Measurements from ENCODE around the gene LRIT2. TPM values are rescaled to one million over a fixed set of nuclear protein-coding genes. Genes with fewer than 3 reads are reported as not detected.
"Not testable (repeated sequence)": the region's sequence is repeated elsewhere in the genome, so short reads cannot be mapped to it uniquely, and the experiment has no call there.

The LRIT2 gene
- polyA plus RNA-seq, 1 experiment: not detected

DNA sequence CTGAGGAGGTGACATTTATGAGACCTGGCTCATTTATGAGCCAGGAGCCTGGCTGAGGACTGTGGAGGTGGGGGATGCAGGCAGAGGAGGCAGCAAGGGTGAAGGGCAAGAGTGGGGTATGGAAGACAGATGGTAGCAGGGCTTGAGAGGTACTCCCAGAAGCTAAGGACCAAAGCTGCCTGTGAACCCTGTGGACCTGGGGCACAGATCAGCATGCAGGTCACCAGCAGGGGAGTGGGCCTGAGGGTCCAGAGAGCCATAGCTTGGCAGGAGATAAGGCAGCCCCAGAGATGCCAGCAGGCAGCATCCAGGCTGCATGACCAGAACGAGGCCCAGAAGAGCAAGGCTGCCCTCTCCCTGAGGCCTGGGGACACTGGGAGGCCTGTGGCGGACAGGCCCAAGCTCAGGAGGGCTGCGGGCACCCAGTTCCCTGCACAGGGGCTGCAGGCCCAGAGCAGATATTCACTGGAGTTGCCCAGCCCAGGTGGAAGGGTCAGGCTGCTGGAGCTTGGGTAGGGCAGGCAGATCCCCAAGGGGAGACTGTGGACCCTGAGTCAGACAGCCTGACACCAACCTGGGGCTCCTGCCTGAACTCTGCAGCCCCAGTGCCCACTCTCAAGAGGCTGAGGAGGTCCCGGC is 48.4 kb downstream of the LRIT2 start:
- ChIA-PET POLR2A (no interaction called here), CTCF (no interaction called here)
- no peaks in the 10 kb centered on the region for H3K27me3 ChIP-seq (ENCODE audit: control insufficient read depth, insufficient read depth, low read length)
- no peak for DNase-seq (ENCODE audit: low read depth, low spot score)
- TF ChIP-seq, protein P1, sequence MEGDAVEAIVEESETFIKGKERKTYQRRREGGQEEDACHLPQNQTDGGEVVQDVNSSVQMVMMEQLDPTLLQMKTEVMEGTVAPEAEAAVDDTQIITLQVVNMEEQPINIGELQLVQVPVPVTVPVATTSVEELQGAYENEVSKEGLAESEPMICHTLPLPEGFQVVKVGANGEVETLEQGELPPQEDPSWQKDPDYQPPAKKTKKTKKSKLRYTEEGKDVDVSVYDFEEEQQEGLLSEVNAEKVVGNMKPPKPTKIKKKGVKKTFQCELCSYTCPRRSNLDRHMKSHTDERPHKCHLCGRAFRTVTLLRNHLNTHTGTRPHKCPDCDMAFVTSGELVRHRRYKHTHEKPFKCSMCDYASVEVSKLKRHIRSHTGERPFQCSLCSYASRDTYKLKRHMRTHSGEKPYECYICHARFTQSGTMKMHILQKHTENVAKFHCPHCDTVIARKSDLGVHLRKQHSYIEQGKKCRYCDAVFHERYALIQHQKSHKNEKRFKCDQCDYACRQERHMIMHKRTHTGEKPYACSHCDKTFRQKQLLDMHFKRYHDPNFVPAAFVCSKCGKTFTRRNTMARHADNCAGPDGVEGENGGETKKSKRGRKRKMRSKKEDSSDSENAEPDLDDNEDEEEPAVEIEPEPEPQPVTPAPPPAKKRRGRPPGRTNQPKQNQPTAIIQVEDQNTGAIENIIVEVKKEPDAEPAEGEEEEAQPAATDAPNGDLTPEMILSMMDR (IDR thresholded peaks at IDR 0.05; ENCODE audit: low read depth, low read length): no peak
- no peak overlapping the region for H3K4me3 ChIP-seq (ENCODE audit: low read depth, low read length)
- H3K27ac ChIP-seq (ENCODE audit: low read depth, low read length): no peak overlapping the region
- no peaks in the 10 kb centered on the region; the same call in 1 of the 2 replicates for H3K9me3 ChIP-seq (ENCODE audit: control insufficient read depth, insufficient read depth, low read length)

DNA sequence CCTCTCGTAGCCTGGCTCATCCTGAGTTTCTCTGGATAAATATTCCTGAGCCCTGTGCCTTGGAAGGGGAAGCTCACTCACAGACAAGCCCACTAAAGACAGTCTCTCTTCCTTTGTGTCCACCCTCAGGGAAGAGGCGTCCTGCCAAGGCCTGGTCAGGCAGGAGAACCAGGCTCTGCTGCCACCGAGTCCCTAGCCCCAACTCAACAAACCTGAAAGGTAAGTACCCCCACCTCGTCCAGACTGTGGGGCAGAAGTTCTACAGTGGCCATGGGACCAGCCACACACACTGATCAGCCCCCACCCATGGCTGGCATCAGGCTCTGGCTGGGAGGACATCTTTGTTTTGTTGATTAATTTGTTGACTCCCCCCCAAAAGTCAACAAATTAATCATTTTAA is 49.0 kb downstream of the LRIT2 start:
- ChIA-PET CTCF (no interaction called here), POLR2A (no interaction called here)
- DNase-seq (ENCODE audit: low read depth, low spot score): no peak
- H3K27me3 ChIP-seq (ENCODE audit: control insufficient read depth, insufficient read depth, low read length): no peaks in the 10 kb centered on the region
- TF ChIP-seq, protein P1 (IDR thresholded peaks at IDR 0.05; ENCODE audit: low read depth, low read length): no peak
- H3K9me3 ChIP-seq (ENCODE audit: control insufficient read depth, insufficient read depth, low read length): no peaks in the 10 kb centered on the region; the same call in 1 of the 2 replicates
- H3K4me3 ChIP-seq (ENCODE audit: low read depth, low read length): no peak overlapping the region
- H3K27ac ChIP-seq (ENCODE audit: low read depth, low read length): no peak overlapping the region

DNA sequence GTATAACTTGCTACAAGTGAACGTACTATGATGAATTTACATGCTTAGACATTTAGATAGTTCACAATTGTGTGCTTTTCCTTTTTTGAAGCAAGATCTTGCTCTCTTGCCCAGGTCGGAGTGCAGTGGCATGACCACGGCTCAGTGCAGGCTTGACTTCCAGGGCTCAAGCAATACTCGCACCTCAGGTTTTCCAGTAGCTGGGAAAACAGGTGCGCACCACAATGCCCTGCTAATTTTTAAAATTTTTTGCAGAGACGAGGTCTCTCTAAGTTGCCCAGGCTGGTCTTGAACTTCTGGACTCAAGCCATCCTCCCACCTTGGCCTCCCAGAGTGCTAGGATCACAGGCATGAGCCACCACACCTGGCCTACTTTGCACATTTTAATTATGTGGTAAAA is 49.9 kb downstream of the LRIT2 start:
- no peaks in the 10 kb centered on the region for H3K27me3 ChIP-seq (ENCODE audit: control insufficient read depth, insufficient read depth, low read length)
- CTCF ChIA-PET: no interaction called here
- POLR2A ChIA-PET: no interaction called here
- no peak overlapping the region for H3K4me3 ChIP-seq (ENCODE audit: low read depth, low read length)
- no peak overlapping the region for H3K27ac ChIP-seq (ENCODE audit: low read depth, low read length)
- no peaks in the 10 kb centered on the region for H3K9me3 ChIP-seq (ENCODE audit: control insufficient read depth, insufficient read depth, low read length)
- no peak for DNase-seq (ENCODE audit: low read depth, low spot score)
- TF ChIP-seq, protein P1 (IDR thresholded peaks at IDR 0.05; ENCODE audit: low read depth, low read length): no peak

DNA sequence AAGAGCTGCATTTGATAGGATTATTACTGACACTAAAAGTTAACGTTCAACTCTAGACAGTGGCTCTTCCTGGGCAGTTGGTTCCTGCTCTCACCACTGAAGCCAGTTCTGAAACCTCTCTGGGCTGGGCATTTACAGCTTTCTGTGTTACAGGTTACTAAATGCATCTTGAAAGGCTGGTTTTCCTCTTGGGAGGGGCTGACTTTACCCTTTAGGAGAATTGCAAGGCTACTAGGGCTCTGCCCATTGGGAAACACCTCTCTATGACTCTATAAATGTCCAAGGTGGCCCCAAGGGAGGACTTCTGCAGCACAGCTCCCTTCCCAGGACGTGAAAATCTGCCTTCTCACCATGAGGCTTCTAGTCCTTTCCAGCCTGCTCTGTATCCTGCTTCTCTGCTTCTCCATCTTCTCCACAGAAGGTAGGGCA is 51.8 kb downstream of the LRIT2 start, which contains the start of gene GPR15LG:
Gene GPR15LG, plus strand, starts transcription at position 301 of the 429 bp plus-strand sequence. Its CDS starts 51 bp downstream, at position 352.
- TF ChIP-seq, protein P1 (IDR thresholded peaks at IDR 0.05; ENCODE audit: low read depth, low read length): no peak
- Histone ChIP-seq H3K9me3 (ENCODE audit: control insufficient read depth, insufficient read depth, low read length) (no peaks in the 10 kb centered on the region), H3K27me3 (ENCODE audit: control insufficient read depth, insufficient read depth, low read length) (no peaks in the 10 kb centered on the region), H3K27ac (ENCODE audit: low read depth, low read length) (no peak within 1 kb of the TSS), H3K4me3 (ENCODE audit: low read depth, low read length) (no peak within 1 kb of the TSS)
- no peak for DNase-seq (ENCODE audit: low read depth, low spot score)
- POLR2A ChIA-PET: interaction anchor here (0.9 kb wide), 1 partner anchor 9 kb away, joined by 4 read pairs; no protein-coding TSS in a partner anchor
- CTCF ChIA-PET: no interaction called here

DNA sequence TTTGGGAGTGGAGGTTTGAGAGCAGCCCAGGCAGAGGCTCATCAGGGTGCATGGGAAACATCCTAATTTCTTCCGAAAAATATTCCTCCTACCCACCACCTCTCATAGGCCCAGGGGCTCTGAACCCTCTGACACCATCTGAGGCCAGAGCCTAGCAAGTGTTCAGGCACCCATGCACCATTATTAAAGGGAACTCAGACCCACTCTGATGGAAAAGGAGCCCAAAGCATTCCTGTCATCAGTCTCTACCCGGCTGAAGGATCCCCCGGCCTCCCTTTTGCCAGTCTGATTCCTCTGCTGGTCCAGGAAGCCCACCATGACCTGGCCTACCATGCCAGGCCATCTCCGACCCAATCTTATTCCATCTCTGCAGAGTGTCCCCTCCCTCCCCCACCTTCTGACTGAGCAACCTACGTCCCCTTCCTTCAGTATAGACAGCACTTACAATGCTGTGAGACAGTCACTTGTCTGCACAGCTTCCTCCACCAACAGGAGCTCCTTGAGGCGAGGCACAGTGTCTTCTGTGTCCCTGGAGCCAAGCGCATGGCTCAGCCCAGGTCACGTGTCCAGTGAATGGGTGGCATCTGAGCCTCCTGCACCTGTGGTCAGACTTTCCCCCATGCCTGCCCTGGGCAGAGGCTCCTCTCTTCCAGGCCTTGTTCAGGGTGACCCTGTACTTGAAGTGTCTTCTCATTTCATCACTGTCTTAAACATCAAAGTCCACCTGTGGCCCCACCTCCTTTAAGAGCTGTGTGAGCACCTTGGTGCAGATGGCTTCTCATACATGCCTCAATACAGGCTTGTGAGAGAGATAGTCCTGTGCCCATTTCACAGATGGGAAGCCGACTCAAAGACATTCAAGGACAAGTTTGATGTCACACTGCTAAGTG is 52.6 kb downstream of the LRIT2 start:
- no peak overlapping the region for H3K27ac ChIP-seq (ENCODE audit: low read depth, low read length)
- no peak for DNase-seq (ENCODE audit: low read depth, low spot score)
- ChIA-PET CTCF (no interaction called here), POLR2A (no interaction called here)
- H3K27me3 ChIP-seq (ENCODE audit: control insufficient read depth, insufficient read depth, low read length): no peaks in the 10 kb centered on the region
- TF ChIP-seq, protein P1 (IDR thresholded peaks at IDR 0.05; ENCODE audit: low read depth, low read length): no peak
- no peaks in the 10 kb centered on the region for H3K9me3 ChIP-seq (ENCODE audit: control insufficient read depth, insufficient read depth, low read length)
- no peak overlapping the region for H3K4me3 ChIP-seq (ENCODE audit: low read depth, low read length)

DNA sequence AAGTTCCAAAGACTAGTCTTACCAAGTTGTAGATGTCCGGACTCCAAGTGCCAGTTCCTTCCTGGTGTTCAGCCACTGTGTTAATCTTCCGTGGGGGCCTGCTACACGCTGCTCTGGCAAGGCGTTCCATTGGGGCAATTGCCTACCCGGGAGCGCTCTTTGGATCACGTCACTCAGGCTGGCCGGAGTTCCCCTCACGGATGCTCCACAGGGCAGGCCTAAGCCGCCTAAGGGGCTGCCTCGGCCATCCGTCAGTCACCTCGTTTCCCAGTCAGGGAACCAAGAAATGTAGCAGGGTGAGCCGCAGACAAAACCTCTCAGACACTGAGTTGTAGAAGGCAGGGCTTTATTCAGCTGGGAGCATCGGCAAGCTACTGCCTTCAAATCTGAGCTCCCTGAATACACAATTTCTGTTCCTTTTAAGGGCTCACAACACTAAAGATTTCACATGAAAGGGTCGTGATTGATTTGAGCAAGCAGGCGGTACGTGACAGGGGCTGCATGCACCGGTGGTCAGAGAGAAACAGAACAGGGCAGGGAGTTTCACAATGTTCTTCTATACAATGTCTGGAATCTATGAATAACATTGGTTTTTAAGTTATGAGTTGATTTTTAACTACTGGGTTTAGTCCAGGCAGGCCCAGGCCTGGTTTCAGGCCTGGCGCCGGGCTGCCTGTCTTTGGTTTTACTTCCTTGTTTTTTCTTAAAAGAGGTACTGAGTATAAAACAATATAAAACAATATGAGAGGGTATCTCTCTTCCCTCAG is 53.5 kb downstream of the LRIT2 start:
- CTCF ChIA-PET; H3K27me3 ChIP-seq (ENCODE audit: control insufficient read depth, insufficient read depth, low read length): not testable (repeated sequence)

DNA sequence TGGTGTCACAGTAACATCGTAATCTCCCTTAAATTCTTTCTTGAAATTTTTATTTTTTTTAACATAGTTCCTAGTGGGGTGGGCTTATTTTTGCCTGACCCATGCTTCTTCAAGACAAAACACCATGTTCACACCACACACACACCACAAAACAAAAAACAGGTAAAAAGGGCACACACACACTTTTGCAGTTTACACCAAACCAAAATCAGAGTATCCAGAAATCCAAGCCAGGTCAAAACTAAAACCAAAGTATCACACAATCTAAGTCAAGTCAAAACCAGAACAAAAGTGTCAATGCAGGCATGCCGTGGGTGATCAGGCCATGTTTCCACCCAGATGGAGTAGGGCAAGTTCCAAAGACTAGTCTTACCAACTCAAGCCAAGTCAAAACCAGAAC is 54.1 kb downstream of the LRIT2 start:
- H3K4me3 ChIP-seq (ENCODE audit: low read depth, low read length); H3K9me3 ChIP-seq (ENCODE audit: control insufficient read depth, insufficient read depth, low read length); POLR2A ChIA-PET; H3K27me3 ChIP-seq (ENCODE audit: control insufficient read depth, insufficient read depth, low read length); CTCF ChIA-PET; DNase-seq (ENCODE audit: low read depth, low spot score); H3K27ac ChIP-seq (ENCODE audit: low read depth, low read length): not testable (repeated sequence)

More for the DNA sequence above, 53.5 kb downstream of the LRIT2 start:
- H3K4me3 ChIP-seq (ENCODE audit: low read depth, low read length); DNase-seq (ENCODE audit: low read depth, low spot score); H3K27ac ChIP-seq (ENCODE audit: low read depth, low read length); H3K9me3 ChIP-seq (ENCODE audit: control insufficient read depth, insufficient read depth, low read length); POLR2A ChIA-PET: not testable (repeated sequence)
